GM21360 (cell line): ENCODE data around the gene KCNAB1.

Experiments
- ATAC-seq: cut with Tn5 transposase; IDR thresholded peaks from one replicate; pipeline ENCODE4 v1.9.1; 2021; ENCODE audit warnings: mild to moderate bottlenecking, moderate library complexity; ENCODE audit not compliant: unreplicated experiment

Gene KCNAB1

GRCh38 chr3:156359368-156359767 lies 239.0 kb downstream of the KCNAB1 start:
- ATAC-seq: no peak

GRCh38 chr3:156360083-156360482 lies 239.7 kb downstream of the KCNAB1 start:
- no peak for ATAC-seq

GRCh38 chr3:156360963-156361362 lies 240.6 kb downstream of the KCNAB1 start:
- no peak for ATAC-seq

- no peak for ATAC-seq
Measured at GRCh38 chr3:156366559-156366958, 246.2 kb downstream of the KCNAB1 start.

GRCh38 chr3:156368189-156368588 lies 247.8 kb downstream of the KCNAB1 start:
- no peak for ATAC-seq

- ATAC-seq: no peak
Measured at GRCh38 chr3:156371701-156372100, 251.3 kb downstream of the KCNAB1 start.

GRCh38 chr3:156373095-156373494 lies 252.7 kb downstream of the KCNAB1 start:
- ATAC-seq: no peak

- ATAC-seq: no peak
Measured at GRCh38 chr3:156373654-156374053, 253.3 kb downstream of the KCNAB1 start.

- no peak for ATAC-seq
Measured at GRCh38 chr3:156376199-156376598, 255.8 kb downstream of the KCNAB1 start.

GRCh38 chr3:156377266-156377665 lies 256.9 kb downstream of the KCNAB1 start:
- ATAC-seq: no peak

GRCh38 chr3:156377718-156378117 lies 257.3 kb downstream of the KCNAB1 start:
- no peak for ATAC-seq

GRCh38 chr3:156378871-156379270 lies 258.5 kb downstream of the KCNAB1 start:
- ATAC-seq: no peak

- ATAC-seq: no peak
Measured at GRCh38 chr3:156379327-156379726, 258.9 kb downstream of the KCNAB1 start.

- no peak for ATAC-seq
Measured at GRCh38 chr3:156381253-156381652, 260.9 kb downstream of the KCNAB1 start.

- ATAC-seq: peak; percentile 66
Measured at GRCh38 chr3:156382458-156383346, 262.3 kb downstream of the KCNAB1 start.

GRCh38 chr3:156383441-156384025 lies 263.2 kb downstream of the KCNAB1 start:
- ATAC-seq: no peak

GRCh38 chr3:156388497-156389448 lies 268.4 kb downstream of the KCNAB1 start:
- ATAC-seq: no peak

- ATAC-seq: no peak
Measured at GRCh38 chr3:156389449-156389950, 269.1 kb downstream of the KCNAB1 start.

GRCh38 chr3:156390846-156391245 lies 270.5 kb downstream of the KCNAB1 start:
- no peak for ATAC-seq

- no peak for ATAC-seq
Measured at GRCh38 chr3:156395961-156396710, 275.8 kb downstream of the KCNAB1 start.
